Stimulated activated CD8-positive, alpha-beta memory T cell treated with anti-CD3 and anti-CD28 coated beads, Interleukin-12 subunit alpha, Interleukin-12 subunit beta, amount 100 ng/mL, for 1 hour (primary cell): ENCODE data around the gene KIZ.
"Not testable (repeated sequence)": the region's sequence is repeated elsewhere in the genome, so short reads cannot be mapped to it uniquely, and the experiment has no call there.

ENCODE experiments used
- DNase-seq: peaks from one replicate; pipeline ENCODE4 v3.0.0-alpha.2; 2020; ENCODE audit warnings: low read depth

The KIZ gene

GRCh38 chr20:21137078-21137477 lies 11.2 kb downstream of the KIZ start:
- DNase-seq = no peak

GRCh38 chr20:21139881-21140566 lies 14.1 kb downstream of the KIZ start:
- DNase-seq = no peak

GRCh38 chr20:21141825-21142224 lies 15.9 kb downstream of the KIZ start:
- DNase-seq = no peak

- no peak for DNase-seq
Measured at GRCh38 chr20:21143194-21143890, 17.5 kb downstream of the KIZ start.

GRCh38 chr20:21145424-21145823 lies 19.5 kb downstream of the KIZ start:
- no peak for DNase-seq

GRCh38 chr20:21146215-21146614 lies 20.3 kb downstream of the KIZ start:
- DNase-seq = no peak

- DNase-seq = no peak
Measured at GRCh38 chr20:21147593-21147992, 21.7 kb downstream of the KIZ start.

GRCh38 chr20:21149344-21149743 lies 23.5 kb downstream of the KIZ start:
- no peak for DNase-seq

GRCh38 chr20:21151791-21152190 lies 25.9 kb downstream of the KIZ start:
- no peak for DNase-seq

GRCh38 chr20:21154692-21155091 lies 28.8 kb downstream of the KIZ start:
- no peak for DNase-seq

GRCh38 chr20:21155268-21155667 lies 29.4 kb downstream of the KIZ start:
- no peak for DNase-seq

- no peak for DNase-seq
Measured at GRCh38 chr20:21156266-21156665, 30.4 kb downstream of the KIZ start.

- no peak for DNase-seq
Measured at GRCh38 chr20:21157006-21157405, 31.1 kb downstream of the KIZ start.

- DNase-seq = no peak
Measured at GRCh38 chr20:21159658-21160380, 33.9 kb downstream of the KIZ start.

GRCh38 chr20:21161926-21162325 lies 36.0 kb downstream of the KIZ start:
- DNase-seq = no peak

- DNase-seq = no peak
Measured at GRCh38 chr20:21162631-21163030, 36.7 kb downstream of the KIZ start.

GRCh38 chr20:21166801-21167200 lies 40.9 kb downstream of the KIZ start:
- no peak for DNase-seq

- DNase-seq = no peak
Measured at GRCh38 chr20:21167261-21167660, 41.4 kb downstream of the KIZ start.

GRCh38 chr20:21168061-21168460 lies 42.2 kb downstream of the KIZ start:
- not testable (repeated sequence) for DNase-seq

GRCh38 chr20:21172626-21173025 lies 46.7 kb downstream of the KIZ start:
- DNase-seq = no peak

GRCh38 chr20:21173485-21173884 lies 47.6 kb downstream of the KIZ start:
- DNase-seq = no peak

GRCh38 chr20:21174516-21175239 lies 48.8 kb downstream of the KIZ start:
- DNase-seq = no peak

- DNase-seq = no peak
Measured at GRCh38 chr20:21175433-21175832, 49.6 kb downstream of the KIZ start.
